ENCODE data around the gene FMN1.

DNA sequence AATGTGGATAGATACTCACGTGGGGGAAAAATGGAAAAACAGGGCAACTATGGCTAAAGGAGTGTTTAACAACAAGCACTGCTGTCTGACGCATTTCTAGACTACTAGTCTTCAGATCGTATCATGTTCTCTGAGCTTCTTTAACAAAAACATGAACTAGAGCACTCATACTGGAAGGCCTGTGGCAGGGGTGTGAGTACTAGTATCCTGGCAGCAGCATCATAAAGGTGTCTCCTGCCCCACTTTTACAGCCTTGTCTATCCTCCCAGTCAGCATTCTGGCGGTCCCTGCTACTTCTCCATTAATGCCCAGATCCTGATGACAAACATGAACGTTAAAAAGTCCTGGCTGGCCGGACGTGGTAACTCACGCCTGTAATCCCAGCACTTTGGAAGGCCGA, 4.0 kb downstream of the FMN1 start:
- TF ChIP-seq BHLHE40 (IDR thresholded peaks at IDR 0.05; ENCODE audit: borderline replicate concordance), result no peak
- TF ChIP-seq NFRKB (IDR thresholded peaks at IDR 0.05), result no peak
- TF ChIP-seq TARDBP (IDR thresholded peaks at IDR 0.05), result no peak

Data from HEK293T (cell line).